Muscle layer of duodenum (tissue), 2 donors: ENCODE data around the gene TMA7.
"Not testable (repeated sequence)": the region's sequence is repeated elsewhere in the genome, so short reads cannot be mapped to it uniquely, and the experiment has no call there.

Experiments used
- H3K27ac ChIP-seq: one replicate; pipeline ENCODE4 v1.7.0; 2013; ENCODE audit warnings: mild to moderate bottlenecking, low read length
- H3K27me3 ChIP-seq: one replicate; pipeline ENCODE4 v1.7.0; 2013; ENCODE audit warnings: low read depth, mild to moderate bottlenecking, control low read depth, low read length
- H3K36me3 ChIP-seq, 2 donors: one replicate each; pipeline ENCODE4 v1.7.0; 2013; ENCODE audit warnings: low read length in 2 of 2, control low read depth in 1 of 2, mild to moderate bottlenecking in 1 of 2; ENCODE audit not compliant: insufficient read depth in 2 of 2, control insufficient read depth in 1 of 2
- H3K4me1 ChIP-seq, 2 donors: one replicate each; pipeline ENCODE4 v1.7.0; 2013; ENCODE audit warnings: low read length in 2 of 2, mild to moderate bottlenecking in 2 of 2, control low read depth in 1 of 2, moderate library complexity in 1 of 2; ENCODE audit not compliant: insufficient read depth in 2 of 2, control insufficient read depth in 1 of 2
- H3K4me3 ChIP-seq, 2 donors: one replicate each; pipeline ENCODE4 v1.7.0; 2013; ENCODE audit warnings: low read length in 2 of 2, low read depth in 1 of 2, mild to moderate bottlenecking in 1 of 2
- H3K9me3 ChIP-seq, 2 donors: one replicate each; pipeline ENCODE4 v1.7.0; 2013; ENCODE audit warnings: low read length in 2 of 2, control low read depth in 1 of 2, mild to moderate bottlenecking in 1 of 2; ENCODE audit not compliant: control insufficient read depth in 1 of 2
- donor health status: healthy.

Gene TMA7

GRCh38 chr3:48474619-48475018 lies 34.6 kb downstream of the TMA7 start:
- Histone ChIP-seq H3K9me3 (no peaks in the 10 kb centered on the region), H3K27me3 (no peaks in the 10 kb centered on the region), H3K36me3 (peaks cover 0 to 21% of the 10 kb centered on the region in 2 donors), H3K4me3 (no peak overlapping the region), H3K4me1 (peaks cover 9 to 29% of the 10 kb centered on the region in 2 donors), H3K27ac (no peak overlapping the region)

- peaks cover 5 to 23% of the 10 kb centered on the region in 2 donors for H3K4me1 ChIP-seq
- no peak overlapping the region for H3K4me3 ChIP-seq
- H3K36me3 ChIP-seq = peaks cover 0 to 21% of the 10 kb centered on the region in 2 donors
- no peak overlapping the region for H3K27ac ChIP-seq
- H3K27me3 ChIP-seq = no peaks in the 10 kb centered on the region
- no peaks in the 10 kb centered on the region for H3K9me3 ChIP-seq
Observed at GRCh38 chr3:48475188-48475587, 35.1 kb downstream of the TMA7 start.

- H3K36me3 ChIP-seq = peaks cover 0 to 21% of the 10 kb centered on the region in 2 donors
- no peaks in the 10 kb centered on the region for H3K9me3 ChIP-seq
- H3K4me3 ChIP-seq = no peak overlapping the region
- peaks cover 4 to 9% of the 10 kb centered on the region in 2 donors for H3K4me1 ChIP-seq
- no peaks in the 10 kb centered on the region for H3K27me3 ChIP-seq
- no peak overlapping the region for H3K27ac ChIP-seq
Observed at GRCh38 chr3:48476426-48477053, 36.5 kb downstream of the TMA7 start.

- Histone ChIP-seq H3K9me3 (no peaks in the 10 kb centered on the region), H3K4me3 (no peak overlapping the region), H3K4me1 (peaks cover 4 to 5% of the 10 kb centered on the region in 2 donors), H3K36me3 (peaks cover 0 to 17% of the 10 kb centered on the region in 2 donors), H3K27ac (no peak overlapping the region), H3K27me3 (no peaks in the 10 kb centered on the region)
Observed at GRCh38 chr3:48477959-48478520, 38.0 kb downstream of the TMA7 start.

- H3K9me3 ChIP-seq = no peaks in the 10 kb centered on the region
- H3K4me3 ChIP-seq = no peak overlapping the region
- H3K27ac ChIP-seq = no peak overlapping the region
- no peaks in the 10 kb centered on the region for H3K4me1 ChIP-seq
- peaks cover 0 to 17% of the 10 kb centered on the region in 2 donors for H3K36me3 ChIP-seq
- H3K27me3 ChIP-seq = no peaks in the 10 kb centered on the region
Observed at GRCh38 chr3:48478626-48479555, 38.8 kb downstream of the TMA7 start.

- H3K36me3 ChIP-seq = peaks cover 0 to 17% of the 10 kb centered on the region in 2 donors
- not testable (repeated sequence) for H3K27me3 ChIP-seq, H3K27ac ChIP-seq, H3K4me1 ChIP-seq, H3K9me3 ChIP-seq, H3K4me3 ChIP-seq
Observed at GRCh38 chr3:48480891-48481290, 40.8 kb downstream of the TMA7 start.

- not testable (repeated sequence) for H3K27ac ChIP-seq, H3K27me3 ChIP-seq, H3K4me1 ChIP-seq, H3K9me3 ChIP-seq, H3K4me3 ChIP-seq
- peaks cover 0 to 13% of the 10 kb centered on the region in 2 donors for H3K36me3 ChIP-seq
Observed at GRCh38 chr3:48482822-48483221, 42.8 kb downstream of the TMA7 start.

GRCh38 chr3:48486952-48487351 lies 46.9 kb downstream of the TMA7 start:
- Histone ChIP-seq H3K27ac (no peak overlapping the region), H3K9me3 (no peaks in the 10 kb centered on the region)

GRCh38 chr3:48492461-48493202 lies 52.6 kb downstream of the TMA7 start:
- Histone ChIP-seq H3K4me3 (no peak overlapping the region), H3K4me1 (no peaks in the 10 kb centered on the region), H3K27me3 (no peaks in the 10 kb centered on the region), H3K27ac (no peak overlapping the region), H3K36me3 (peaks cover 0 to 3% of the 10 kb centered on the region in 2 donors), H3K9me3 (no peaks in the 10 kb centered on the region)

More at GRCh38 chr3:48486952-48487351, 46.9 kb downstream of the TMA7 start:
- no peaks in the 10 kb centered on the region for H3K36me3 ChIP-seq
- no peaks in the 10 kb centered on the region for H3K4me1 ChIP-seq
- no peak overlapping the region for H3K4me3 ChIP-seq
- H3K27me3 ChIP-seq = no peaks in the 10 kb centered on the region

- Histone ChIP-seq H3K27me3 (no peaks in the 10 kb centered on the region), H3K36me3 (peaks cover 0 to 8% of the 10 kb centered on the region in 2 donors), H3K4me3 (no peak overlapping the region), H3K27ac (no peak overlapping the region), H3K4me1 (no peaks in the 10 kb centered on the region), H3K9me3 (no peaks in the 10 kb centered on the region)
Observed at GRCh38 chr3:48493203-48493501, 53.1 kb downstream of the TMA7 start.
